GM23338 (cell line): Measurements from ENCODE around the gene KHSRP.

Experiments
- CREB1 ChIP-seq: fragments of 250-450 bp; sonication (Bioruptor Pico); IDR thresholded peaks from 2 replicates; pipeline ENCODE4 v1.5.0; 2020; ENCODE audit warnings: low read depth, mild to moderate bottlenecking, moderate library complexity
- CTCF ChIP-seq, 2 experiments: fragments of 200-600 bp in 1 of 2; sonication (generic) in 1 of 2; conservative IDR thresholded peaks; 2 replicates each; pipeline versions ENCODE4 v1.5.1 to v1.6.1; 2016 to 2017; ENCODE audit warnings: antibody characterized with exemption in 2 of 2, low read depth in 2 of 2, mild to moderate bottlenecking in 2 of 2, moderate library complexity in 1 of 2
- ETS1 ChIP-seq: IDR thresholded peaks from 2 replicates; pipeline ENCODE4 v1.6.1; 2016; ENCODE audit warnings: antibody characterized with exemption
- EZH2 ChIP-seq: fragments of 200-600 bp; sonication (generic); IDR thresholded peaks from one replicate; pipeline ENCODE4 v1.8.0; 2017; ENCODE audit warnings: antibody characterized with exemption, mild to moderate bottlenecking, low read depth; ENCODE audit not compliant: unreplicated experiment
- EZH2phosphoT487 ChIP-seq: fragments of 200-600 bp; sonication (generic); IDR thresholded peaks from one replicate; pipeline ENCODE4 v1.8.1; 2018; ENCODE audit warnings: antibody characterized with exemption; ENCODE audit not compliant: unreplicated experiment
- JUNB ChIP-seq: IDR thresholded peaks from one replicate; pipeline ENCODE4 v1.6.1; 2016; ENCODE audit warnings: antibody characterized with exemption; ENCODE audit not compliant: unreplicated experiment
- NANOG ChIP-seq: IDR thresholded peaks from 2 replicates; pipeline ENCODE4 v1.6.1; 2016; ENCODE audit warnings: antibody characterized with exemption, borderline replicate concordance
- POLR2AphosphoS5 ChIP-seq: IDR thresholded peaks from 2 replicates; pipeline ENCODE4 v1.6.1; 2016; ENCODE audit warnings: antibody characterized with exemption, low read depth
- REST ChIP-seq: IDR thresholded peaks from one replicate; pipeline ENCODE4 v1.6.1; 2018; ENCODE audit warnings: antibody characterized with exemption; ENCODE audit not compliant: unreplicated experiment
- STAT1 ChIP-seq: IDR thresholded peaks from one replicate; pipeline ENCODE4 v1.6.1; 2016; ENCODE audit warnings: antibody characterized with exemption; ENCODE audit not compliant: unreplicated experiment
- ZNF114 ChIP-seq: fragments of 250-450 bp; sonication (Bioruptor Pico); IDR thresholded peaks from 2 replicates; pipeline ENCODE4 v1.5.0; 2020; ENCODE audit warnings: mild to moderate bottlenecking, moderate library complexity
- ZNF331 ChIP-seq: fragments of 250-450 bp; sonication (Bioruptor Pico); IDR thresholded peaks from 2 replicates; pipeline ENCODE4 v1.5.0; 2020; ENCODE audit warnings: low read depth, mild to moderate bottlenecking, moderate library complexity

GRCh38 chr19:6412061-6412446 lies 12.6 kb downstream of the KHSRP start:
- TF ChIP-seq CTCF (conservative IDR thresholded peaks at IDR 0.05; ENCODE audit: low read depth in 2 of 2) (no peak), STAT1 (no peak), POLR2AphosphoS5 (no peak), JUNB (no peak), ZNF114 (CRISPR knock-in tag) (no peak), EZH2phosphoT487 (no peak), EZH2 (no peak), REST (no peak), ETS1 (no peak), CREB1 (no peak), NANOG (no peak), ZNF331 (CRISPR knock-in tag) (no peak)
